PC-3 (cell line): Measurements from ENCODE around the gene SOX6. TPM values are rescaled to one million over a fixed set of nuclear protein-coding genes. Genes with fewer than 3 reads are reported as not detected.

Experiments used
- ATAC-seq: fragments of 200-7000 bp; cut with Tn5 transposase; 2 replicates; pipeline ENCODE4 v1.9.1; 2020; ENCODE audit warnings: mild to moderate bottlenecking, moderate library complexity
- BruUV-seq: library from RNA; stranded (reverse); fragments of 400-500 nt; replicated peaks from 2 replicates; lab custom pipeline; 2021; lab: Mats Ljungman, UMichigan
- CTCF ChIA-PET: fragments of 300-600 bp; sonication (Branson Sonifier 250); formaldehyde crosslinking; loops from one replicate; lab custom pipeline; 2022; ENCODE audit warnings: antibody characterized with exemption; lab: Charles Lee
- POLR2A ChIA-PET: fragments of 300-600 bp; sonication (Branson Sonifier 250); formaldehyde crosslinking; loops from one replicate; lab custom pipeline; 2022; ENCODE audit warnings: antibody characterized with exemption; ENCODE audit not compliant: unreplicated experiment; lab: Charles Lee
- DNase-seq: peaks from one replicate; pipeline ENCODE4 v3.0.0-alpha.2; 2015
- H2AFZ ChIP-seq: fragments of 300-600 bp; sonication (generic); 2 replicates; pipeline ENCODE4 v1.6.0; 2016; ENCODE audit warnings: antibody characterized with exemption, low read length
- H3F3A ChIP-seq: fragments of 300-600 bp; sonication (generic); one replicate; pipeline ENCODE4 v1.6.0; 2017; ENCODE audit warnings: antibody characterized with exemption, low read length, control low read depth, mild to moderate bottlenecking; ENCODE audit not compliant: unreplicated experiment
- H3K27ac ChIP-seq: fragments of 300-600 bp; sonication (generic); 2 replicates; pipeline ENCODE4 v1.5.1; 2016; ENCODE audit warnings: mild to moderate bottlenecking, low read length
- H3K27me3 ChIP-seq: fragments of 300-600 bp; sonication (generic); 2 replicates; pipeline ENCODE4 v1.6.1; 2016; ENCODE audit warnings: low read length, mixed read lengths
- H3K36me3 ChIP-seq: fragments of 300-600 bp; sonication (generic); 2 replicates; pipeline ENCODE4 v1.6.1; 2016; ENCODE audit warnings: low read depth, mixed run types, low read length, mixed read lengths
- H3K4me1 ChIP-seq: fragments of 300-600 bp; sonication (generic); 2 replicates; pipeline ENCODE4 v1.5.1; 2016; ENCODE audit warnings: low read length; ENCODE audit not compliant: insufficient read depth
- H3K4me2 ChIP-seq: fragments of 300-600 bp; sonication (generic); 2 replicates; pipeline ENCODE4 v1.6.0; 2016; ENCODE audit warnings: low read length
- H3K4me3 ChIP-seq: fragments of 300-600 bp; sonication (generic); 2 replicates; pipeline ENCODE4 v1.5.1; 2016; ENCODE audit warnings: mild to moderate bottlenecking, low read length, mixed read lengths
- H3K79me2 ChIP-seq: fragments of 300-600 bp; sonication (generic); 2 replicates; pipeline ENCODE4 v1.6.1; 2017; ENCODE audit warnings: low read length, mixed read lengths
- H3K9ac ChIP-seq: fragments of 300-600 bp; sonication (generic); 2 replicates; pipeline ENCODE4 v1.6.0; 2016; ENCODE audit warnings: mild to moderate bottlenecking, low read length
- H3K9me2 ChIP-seq: fragments of 300-600 bp; sonication (generic); replicated peaks from 2 replicates; pipeline ENCODE4 v1.6.1; 2016; ENCODE audit warnings: mixed run types, low read length, mixed read lengths
- H3K9me3 ChIP-seq: fragments of 300-600 bp; sonication (generic); 2 replicates; pipeline ENCODE4 v1.6.1; 2016; ENCODE audit warnings: low read length, mixed read lengths
- H4K20me1 ChIP-seq: fragments of 300-600 bp; sonication (generic); 2 replicates; pipeline ENCODE4 v1.6.1; 2016; ENCODE audit warnings: low read length, mixed read lengths
- EZH2 ChIP-seq: fragments of 300-600 bp; sonication (generic); IDR thresholded peaks from one replicate; pipeline ENCODE4 v1.6.1; 2017; ENCODE audit warnings: antibody characterized with exemption, mild to moderate bottlenecking, low read length; ENCODE audit not compliant: unreplicated experiment
- EZH2phosphoT487 ChIP-seq: fragments of 300-600 bp; sonication (generic); IDR thresholded peaks from 2 replicates; pipeline ENCODE4 v1.6.1; 2018; ENCODE audit warnings: mild to moderate bottlenecking, antibody characterized with exemption, low read length, borderline replicate concordance
- intact Hi-C: fragments of 100-400 bp; cut with micrococcal nuclease; formaldehyde crosslinking; loops from 2 replicates; pipeline ENCODE4 v1.9.0; 2023
- total RNA-seq: library from RNA; depleted of rRNA; stranded (reverse); fragments of >200 nt; gene quantifications from 2 replicates; pipeline ENCODE4 v1.2.3, GENCODE V29; 2014
- TF ChIP-seq, protein P1 (sequence below): fragments of 300-600 bp; sonication (generic); conservative IDR thresholded peaks from 2 replicates; pipeline ENCODE4 v1.5.1; 2017; ENCODE audit warnings: antibody characterized with exemption, low read depth, mild to moderate bottlenecking, low read length

The SOX6 gene
- total RNA-seq, 1 experiment from 2014 or later: not detected

GRCh38 chr11:15938983-15939382, 417.4 kb downstream of the SOX6 start:
- no peaks in the 10 kb centered on the region for H3F3A ChIP-seq
- no peak overlapping the region for H3K4me2 ChIP-seq
- ATAC-seq: no peak
- no peaks in the 10 kb centered on the region for H3K36me3 ChIP-seq
- BruUV-seq: no TSS peak
- H3K4me3 ChIP-seq: no peak overlapping the region
- H3K9me3 ChIP-seq: no peaks in the 10 kb centered on the region
- TF ChIP-seq EZH2 (no peak), EZH2phosphoT487 (no peak)
- TF ChIP-seq, protein P1, sequence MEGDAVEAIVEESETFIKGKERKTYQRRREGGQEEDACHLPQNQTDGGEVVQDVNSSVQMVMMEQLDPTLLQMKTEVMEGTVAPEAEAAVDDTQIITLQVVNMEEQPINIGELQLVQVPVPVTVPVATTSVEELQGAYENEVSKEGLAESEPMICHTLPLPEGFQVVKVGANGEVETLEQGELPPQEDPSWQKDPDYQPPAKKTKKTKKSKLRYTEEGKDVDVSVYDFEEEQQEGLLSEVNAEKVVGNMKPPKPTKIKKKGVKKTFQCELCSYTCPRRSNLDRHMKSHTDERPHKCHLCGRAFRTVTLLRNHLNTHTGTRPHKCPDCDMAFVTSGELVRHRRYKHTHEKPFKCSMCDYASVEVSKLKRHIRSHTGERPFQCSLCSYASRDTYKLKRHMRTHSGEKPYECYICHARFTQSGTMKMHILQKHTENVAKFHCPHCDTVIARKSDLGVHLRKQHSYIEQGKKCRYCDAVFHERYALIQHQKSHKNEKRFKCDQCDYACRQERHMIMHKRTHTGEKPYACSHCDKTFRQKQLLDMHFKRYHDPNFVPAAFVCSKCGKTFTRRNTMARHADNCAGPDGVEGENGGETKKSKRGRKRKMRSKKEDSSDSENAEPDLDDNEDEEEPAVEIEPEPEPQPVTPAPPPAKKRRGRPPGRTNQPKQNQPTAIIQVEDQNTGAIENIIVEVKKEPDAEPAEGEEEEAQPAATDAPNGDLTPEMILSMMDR: no peak
- H2AFZ ChIP-seq: no peak overlapping the region
- no peak for DNase-seq
- H4K20me1 ChIP-seq: no peaks in the 10 kb centered on the region
- H3K9me2 ChIP-seq: no peaks in the 10 kb centered on the region
- CTCF ChIA-PET: no interaction called here
- no peaks in the 10 kb centered on the region for H3K79me2 ChIP-seq
- POLR2A ChIA-PET: no interaction called here
- no peak overlapping the region for H3K9ac ChIP-seq
- H3K27me3 ChIP-seq: no peaks in the 10 kb centered on the region
- H3K4me1 ChIP-seq: no peaks in the 10 kb centered on the region
- intact Hi-C loops: no loop called here
- no peak overlapping the region for H3K27ac ChIP-seq

- no peaks in the 10 kb centered on the region for H3K79me2 ChIP-seq
- ChIA-PET CTCF (no interaction called here), POLR2A (no interaction called here)
- H3K36me3 ChIP-seq: no peaks in the 10 kb centered on the region
- intact Hi-C loops: no loop called here
- no peaks in the 10 kb centered on the region for H3K27me3 ChIP-seq
- H3K9me3 ChIP-seq: no peaks in the 10 kb centered on the region
- no peaks in the 10 kb centered on the region for H3F3A ChIP-seq
- no peaks in the 10 kb centered on the region for H4K20me1 ChIP-seq
- no peak overlapping the region for H3K4me2 ChIP-seq
- H3K4me3 ChIP-seq: no peak overlapping the region
- no peaks in the 10 kb centered on the region for H3K9me2 ChIP-seq
- no peaks in the 10 kb centered on the region for H3K4me1 ChIP-seq
- TF ChIP-seq EZH2phosphoT487: no peak
- TF ChIP-seq EZH2: no peak
- TF ChIP-seq, protein P1: no peak
- H3K27ac ChIP-seq: no peak overlapping the region
- no peak overlapping the region for H3K9ac ChIP-seq
- no peak overlapping the region for H2AFZ ChIP-seq
- ATAC-seq (no peak), DNase-seq (no peak)
- BruUV-seq: no TSS peak
These were observed 418.2 kb downstream of the SOX6 start for GRCh38 chr11:15938121-15938611.

DNA sequence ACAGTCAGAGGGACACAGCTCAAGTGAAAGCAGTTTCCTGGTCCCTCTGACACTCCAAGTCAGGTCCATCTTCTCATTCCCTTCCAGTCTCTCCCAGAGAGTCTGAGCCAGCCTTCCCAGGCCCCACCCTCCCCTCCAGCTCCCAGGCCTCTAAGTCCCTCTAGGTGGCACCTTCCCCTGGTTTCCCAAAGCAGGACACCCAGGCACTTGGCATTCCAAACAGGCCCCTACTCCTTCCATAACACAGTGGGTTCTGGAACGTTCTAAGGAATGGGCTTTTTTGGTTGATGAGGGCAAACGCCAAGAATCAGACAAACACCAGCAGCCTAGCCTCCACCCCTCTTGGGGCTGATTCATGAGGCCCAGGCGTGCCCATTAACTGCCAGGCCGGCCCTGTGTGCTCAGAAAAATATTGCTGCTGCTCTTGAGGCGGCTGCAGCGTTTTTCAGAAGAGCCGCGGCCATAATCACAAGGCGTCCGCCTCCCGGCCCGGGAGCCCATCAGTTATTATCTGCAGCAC, 418.7 kb downstream of the SOX6 start:
- H3K9ac ChIP-seq: no peak overlapping the region
- no peaks in the 10 kb centered on the region for H3K9me3 ChIP-seq
- POLR2A ChIA-PET: no interaction called here
- intact Hi-C loops: no loop called here
- no peaks in the 10 kb centered on the region for H3K9me2 ChIP-seq
- TF ChIP-seq, protein P1: no peak
- TF ChIP-seq EZH2phosphoT487: no peak
- TF ChIP-seq EZH2: no peak
- H3K27ac ChIP-seq: no peak overlapping the region
- H4K20me1 ChIP-seq: no peaks in the 10 kb centered on the region
- H3K27me3 ChIP-seq: no peaks in the 10 kb centered on the region
- H3K36me3 ChIP-seq: no peaks in the 10 kb centered on the region
- H3K4me2 ChIP-seq: no peak overlapping the region
- no peak for DNase-seq
- no peak overlapping the region for H2AFZ ChIP-seq
- H3K4me3 ChIP-seq: no peak overlapping the region
- CTCF ChIA-PET: no interaction called here
- ATAC-seq: no peak
- no peaks in the 10 kb centered on the region for H3F3A ChIP-seq
- BruUV-seq: no TSS peak
- H3K4me1 ChIP-seq: no peaks in the 10 kb centered on the region
- no peaks in the 10 kb centered on the region for H3K79me2 ChIP-seq
